K562 (cell line): ENCODE measurements around the gene PAQR4. TPM values are rescaled to one million over a fixed set of nuclear protein-coding genes. Genes with fewer than 3 reads are reported as not detected.

Experiments
- ATAC-seq: fragments of 200-7000 bp; cut with Tn5 transposase; 3 replicates; pipeline ENCODE4 v1.9.1; 2020; ENCODE audit warnings: moderate library complexity
- BruUV-seq: library from RNA; stranded (reverse); fragments of 400-500 nt; replicated peaks from 2 replicates; lab custom pipeline; 2021; lab: Mats Ljungman, UMichigan
- CTCF ChIA-PET: fragments of 300-600 bp; formaldehyde crosslinking; extraction: SDS; loops from one replicate; lab custom pipeline; 2021; ENCODE audit warnings: low intra/inter-chr PET ratio; lab: Yijun Ruan, JAX
- POLR2A ChIA-PET: fragments of 300-600, 350-650 bp; sonication (Branson Sonifier 250); formaldehyde crosslinking; extraction: SDS; loops from one replicate; lab custom pipeline; 2021; ENCODE audit warnings: antibody characterized with exemption, inconsistent platforms; lab: Yijun Ruan, JAX
- DNase-seq, 4 experiments: peaks; one replicate each; pipeline versions ENCODE4 v3.0.0 to v3.0.0-alpha.2; 2011 to 2018; ENCODE audit warnings: low spot score in 3 of 4, mixed read lengths in 3 of 4; ENCODE audit errors: extremely low read depth in 1 of 4
- FAIRE-seq: peaks from 2 replicates; lab custom pipeline; 2011; peaks lifted over from hg19 to GRCh38; lab: Jason Lieb, UNC
- H2AFZ ChIP-seq: 2 replicates; pipeline ENCODE4 v1.6.0; 2011; ENCODE audit warnings: low read depth, low read length, control low read depth, inconsistent platforms
- H3K27ac ChIP-seq: fragments of 200-600 bp; 3 replicates; pipeline ENCODE4 v1.8.0; 2011; ENCODE audit warnings: low read depth, mild to moderate bottlenecking, control low read depth, inconsistent platforms, low read length, moderate library complexity, mixed read lengths; ENCODE audit errors: extremely low read depth
- H3K27me3 ChIP-seq, 2 experiments: fragments of 300-600 bp in 1 of 2; 2 replicates in 1 of 2; 3 replicates in 1 of 2; pipeline versions ENCODE4 v1.6.0 to v1.8.0; 2011; ENCODE audit warnings: inconsistent platforms in 2 of 2, low read length in 2 of 2, mild to moderate bottlenecking in 1 of 2, mixed read lengths in 1 of 2, moderate library complexity in 1 of 2; ENCODE audit not compliant: control insufficient read depth in 2 of 2, insufficient read depth in 2 of 2
- H3K36me3 ChIP-seq: fragments of 300-600 bp; 3 replicates; pipeline ENCODE4 v1.8.0; 2011; ENCODE audit warnings: mild to moderate bottlenecking, low read length, inconsistent platforms; ENCODE audit not compliant: control insufficient read depth, insufficient read depth
- H3K4me1 ChIP-seq, 2 experiments: fragments of 200-600 bp in 1 of 2; replicated peaks in 1 of 2; 2 replicates in 1 of 2; 3 replicates in 1 of 2; pipeline versions ENCODE4 v1.5.1 to v1.8.0; 2011; ENCODE audit warnings: inconsistent platforms in 2 of 2, low read length in 2 of 2, mild to moderate bottlenecking in 1 of 2, mixed read lengths in 1 of 2, moderate library complexity in 1 of 2; ENCODE audit not compliant: control insufficient read depth in 2 of 2, insufficient read depth in 2 of 2
- H3K4me2 ChIP-seq: 2 replicates; pipeline ENCODE4 v1.6.1; 2011; ENCODE audit warnings: low read length, control low read depth, inconsistent platforms, mixed read lengths; ENCODE audit not compliant: insufficient read depth
- H3K4me3 ChIP-seq: fragments of 200-600 bp; sonication (generic), shearing (Covaris generic); 2 replicates; pipeline ENCODE4 v1.5.1; 2016; ENCODE audit warnings: control low read depth, inconsistent platforms
- H3K79me2 ChIP-seq: fragments of 200-600 bp; 3 replicates; pipeline ENCODE4 v1.8.0; 2011; ENCODE audit warnings: low read length, inconsistent platforms; ENCODE audit not compliant: control insufficient read depth, insufficient read depth
- H3K9ac ChIP-seq, 2 experiments: 2 replicates each; pipeline versions ENCODE4 v1.6.0 to v1.6.1; 2011; ENCODE audit warnings: low read depth in 2 of 2, low read length in 2 of 2, control low read depth in 1 of 2, inconsistent platforms in 1 of 2, mild to moderate bottlenecking in 1 of 2, mixed read lengths in 1 of 2; ENCODE audit not compliant: insufficient read depth in 1 of 2
- H3K9me1 ChIP-seq: one replicate; pipeline ENCODE4 v1.6.0; 2011; ENCODE audit warnings: inconsistent platforms, mild to moderate bottlenecking, low read length, moderate library complexity; ENCODE audit not compliant: control insufficient read depth, insufficient read depth
- H3K9me3 ChIP-seq: replicated peaks from 2 replicates; pipeline ENCODE4 v1.5.1; 2011; ENCODE audit warnings: low read depth, low read length, inconsistent platforms; ENCODE audit not compliant: control insufficient read depth, insufficient read depth
- H4K20me1 ChIP-seq: replicated peaks from 2 replicates; pipeline ENCODE4 v1.6.1; 2011; ENCODE audit warnings: low read length, inconsistent platforms, mixed read lengths; ENCODE audit not compliant: control insufficient read depth, insufficient read depth
- BCOR ChIP-seq: fragments of 450-650 bp; IDR thresholded peaks from 2 replicates; pipeline ENCODE4 v1.6.1; 2016
- CREB5 ChIP-seq: fragments of 250-450 bp; sonication (Bioruptor Pico); IDR thresholded peaks from 2 replicates; pipeline ENCODE4 v1.5.0; 2020; ENCODE audit warnings: mild to moderate bottlenecking
- E2F4 ChIP-seq: sonication (generic); formaldehyde crosslinking; IDR thresholded peaks from 2 replicates; pipeline ENCODE4 v1.8.0; 2022; ENCODE audit warnings: mild to moderate bottlenecking, low read depth, missing genetic modification reagents
- MTA2 ChIP-seq: fragments of 450-650 bp; IDR thresholded peaks from 2 replicates; pipeline ENCODE4 v1.6.1; 2016; ENCODE audit warnings: low read depth
- TARDBP ChIP-seq: fragments of 450-650 bp; IDR thresholded peaks from 2 replicates; pipeline ENCODE4 v1.6.1; 2016
- ZNF133 ChIP-seq: fragments of 250-450 bp; sonication (Bioruptor Pico); IDR thresholded peaks from 2 replicates; pipeline ENCODE4 v1.4.0; 2020; ENCODE audit warnings: mild to moderate bottlenecking
- ZNF143 ChIP-seq: sonication (generic); formaldehyde crosslinking; IDR thresholded peaks from 2 replicates; pipeline ENCODE4 v1.9.0; 2022; ENCODE audit warnings: mild to moderate bottlenecking, missing genetic modification reagents
- ZNF75A ChIP-seq: fragments of 450-650 bp; formaldehyde crosslinking; IDR thresholded peaks from 2 replicates; pipeline ENCODE4 v1.4.0; 2020; ENCODE audit warnings: mild to moderate bottlenecking
- ZNF79 ChIP-seq: fragments of 250-450 bp; sonication (Bioruptor Pico); IDR thresholded peaks from 2 replicates; pipeline ENCODE4 v1.4.0; 2020; ENCODE audit warnings: low read depth, mild to moderate bottlenecking, moderate library complexity
- WGBS: fragments of 100-300 bp; shearing (Covaris generic); methylation state at CpG from one replicate; pipeline ENCODE4 v1.1.6; 2016; ENCODE audit warnings: low coverage, mixed read lengths; ENCODE audit not compliant: insufficient coverage; ENCODE audit errors: missing lambda C conversion rate; 5-methylcytosine and 5-hydroxymethylcytosine counted together
- in situ Hi-C: fragments of 300-500 bp; cut with MboI; formaldehyde crosslinking; loops from 4 replicates; pipeline ENCODE4 v1.15.0; 2018; ENCODE audit warnings: inconsistent platforms, mixed read lengths
- intact Hi-C: fragments of 100-400 bp; cut with micrococcal nuclease; formaldehyde crosslinking; loops from 2 replicates; pipeline ENCODE4 v1.14.2; 2022
- polyA plus RNA-seq, 8 experiments: library from polyadenylated mRNA; depleted of rRNA in 4 of 8; stranded (reverse) in 5 of 8; unstranded in 3 of 8; fragments of >200 nt; fragmentation: Nextera tagmentation in 2 of 8; fragmentation: Illumina TruSeq in 1 of 8; extraction: Ambion mirVana in 2 of 8; extraction: Trizol in 1 of 8; gene quantifications; 2 replicates each; pipeline versions ENCODE4 v1.2.1 to v1.2.3, GENCODE V29; 2011 to 2014; ENCODE audit warnings: inconsistent platforms in 1 of 8, missing spikeins in 1 of 8
- total RNA-seq, 7 experiments: library from RNA; depleted of rRNA in 6 of 7; stranded (reverse); fragments of >200 nt in 6 of 7; fragmentation: Illumina TruSeq in 2 of 7; extraction: Trizol in 2 of 7; gene quantifications; 2 replicates each; pipeline versions ENCODE4 v1.2.1 to v1.2.3, GENCODE V29; 2011 to 2021; ENCODE audit warnings: low replicate concordance in 1 of 7

PAQR4 gene
- total and polyA plus RNA-seq, 9 of the 15 experiments (the other 6 are each of a cell fraction or from before 2014, with no cell fraction given), result 0.62 to 40.4 (median 19.5) TPM

GRCh38 chr16:2990891-2991290, 21.7 kb downstream of the PAQR4 start (continued):
- TF ChIP-seq BCOR (no peak), MTA2 (no peak)

GRCh38 chr16:2991566-2992261, 22.6 kb downstream of the PAQR4 start:
- Histone ChIP-seq H4K20me1 (no peaks in the 10 kb centered on the region), H3K79me2 (no peaks in the 10 kb centered on the region), H3K4me3 (no peak overlapping the region), H3K4me2 (no peak overlapping the region), H3K27ac (no peak overlapping the region), H3K4me1 (peaks cover 0 to 43% of the 10 kb centered on the region in 2 experiments; a peak in 2 of 5 replicates), H3K9me3 (no peaks in the 10 kb centered on the region)
- intact Hi-C loops (no loop called here), in situ Hi-C loops (no loop called here)
- ATAC-seq (no peak), FAIRE-seq (no peak), DNase-seq (no peak)
- 56% methylated on average over 8 of the region's 12 CpGs for WGBS
- ChIA-PET POLR2A (interaction anchor here (0.6 to 1.0 kb wide), 5 partner anchors 11 to 27 kb away, joined by 3 read pairs; no protein-coding TSS in a partner anchor), CTCF (no interaction called here)
- BruUV-seq, result no TSS peak
- TF ChIP-seq ZNF143 (CRISPR knock-in tag) (no peak), ZNF79 (CRISPR knock-in tag) (no peak), ZNF75A (CRISPR knock-in tag) (no peak), CREB5 (CRISPR knock-in tag) (no peak), TARDBP (no peak), E2F4 (CRISPR knock-in tag) (no peak), ZNF133 (CRISPR knock-in tag) (no peak)
- TF ChIP-seq, all 486 proteins: peak for 0
- H3K9ac ChIP-seq, result peak overlapping the region in 1 of 2 experiments; percentile 75; a peak in 2 of 4 replicates
- H2AFZ ChIP-seq, result no peak overlapping the region
- no peaks in the 10 kb centered on the region for H3K27me3 ChIP-seq
- H3K36me3 ChIP-seq, result no peaks in the 10 kb centered on the region
- H3K9me1 ChIP-seq, result no peaks in the 10 kb centered on the region
